HG03139 (cell line): ENCODE results near the gene IL2RA.
A peak's percentile ranks its signal among the peaks of the same experiment; 100 is the strongest.
"Not testable (repeated sequence)": the region's sequence is repeated elsewhere in the genome, so short reads cannot be mapped to it uniquely, and the experiment has no call there.

Source experiments
- ATAC-seq: cut with Tn5 transposase; IDR thresholded peaks from one replicate; pipeline ENCODE4 v1.9.1; 2021; ENCODE audit not compliant: unreplicated experiment

The IL2RA gene

GRCh38 chr10:6062101-6062771, at the start of gene IL2RA:
TSS of gene IL2RA (minus strand) at chr10:6062367. CDS start at chr10:6062151, 216 bp downstream.
- ATAC-seq: no peak

- ATAC-seq: no peak
Observed at GRCh38 chr10:6110136-6110535, 48.0 kb upstream of the IL2RA start.

- ATAC-seq: no peak
Observed at GRCh38 chr10:6109444-6109775, 47.2 kb upstream of the IL2RA start.

GRCh38 chr10:6108631-6109443, 46.7 kb upstream of the IL2RA start:
- ATAC-seq: no peak

- no peak for ATAC-seq
Observed at GRCh38 chr10:6108072-6108471, 45.9 kb upstream of the IL2RA start.

- ATAC-seq: not testable (repeated sequence)
Observed at GRCh38 chr10:6107616-6108015, 45.4 kb upstream of the IL2RA start.

- no peak for ATAC-seq
Observed at GRCh38 chr10:6103591-6103990, 41.4 kb upstream of the IL2RA start.

GRCh38 chr10:6102128-6102527, 40.0 kb upstream of the IL2RA start:
- no peak for ATAC-seq

GRCh38 chr10:6101181-6101580, 39.0 kb upstream of the IL2RA start:
- ATAC-seq: no peak

GRCh38 chr10:6100370-6100769, 38.2 kb upstream of the IL2RA start:
- ATAC-seq: no peak

- no peak for ATAC-seq
Observed at GRCh38 chr10:6098156-6098555, 36.0 kb upstream of the IL2RA start.

GRCh38 chr10:6097063-6097462, 34.9 kb upstream of the IL2RA start:
- no peak for ATAC-seq

GRCh38 chr10:6095810-6096570, 33.8 kb upstream of the IL2RA start:
- ATAC-seq: no peak

- no peak for ATAC-seq
Observed at GRCh38 chr10:6092731-6093130, 30.6 kb upstream of the IL2RA start.

- no peak for ATAC-seq
Observed at GRCh38 chr10:6091630-6092029, 29.5 kb upstream of the IL2RA start.

- ATAC-seq: peak; percentile 24
Observed at GRCh38 chr10:6089334-6090219, 27.4 kb upstream of the IL2RA start.

GRCh38 chr10:6088721-6089333, 26.7 kb upstream of the IL2RA start, which contains the start of gene RBM17:
TSS of gene RBM17 (plus strand) at chr10:6089034. CDS start at chr10:6097066, 8,032 bp downstream.
- peak; percentile 79 for ATAC-seq

GRCh38 chr10:6086375-6087233, 24.4 kb upstream of the IL2RA start:
- ATAC-seq: no peak
